HG03025 (cell line): Measurements from ENCODE around the gene CATSPERB.

Source experiments
- ATAC-seq: cut with Tn5 transposase; IDR thresholded peaks from one replicate; pipeline ENCODE4 v1.9.1; 2021; ENCODE audit warnings: mild to moderate bottlenecking, moderate library complexity; ENCODE audit not compliant: unreplicated experiment, low FRiP score

CATSPERB gene, protein sequence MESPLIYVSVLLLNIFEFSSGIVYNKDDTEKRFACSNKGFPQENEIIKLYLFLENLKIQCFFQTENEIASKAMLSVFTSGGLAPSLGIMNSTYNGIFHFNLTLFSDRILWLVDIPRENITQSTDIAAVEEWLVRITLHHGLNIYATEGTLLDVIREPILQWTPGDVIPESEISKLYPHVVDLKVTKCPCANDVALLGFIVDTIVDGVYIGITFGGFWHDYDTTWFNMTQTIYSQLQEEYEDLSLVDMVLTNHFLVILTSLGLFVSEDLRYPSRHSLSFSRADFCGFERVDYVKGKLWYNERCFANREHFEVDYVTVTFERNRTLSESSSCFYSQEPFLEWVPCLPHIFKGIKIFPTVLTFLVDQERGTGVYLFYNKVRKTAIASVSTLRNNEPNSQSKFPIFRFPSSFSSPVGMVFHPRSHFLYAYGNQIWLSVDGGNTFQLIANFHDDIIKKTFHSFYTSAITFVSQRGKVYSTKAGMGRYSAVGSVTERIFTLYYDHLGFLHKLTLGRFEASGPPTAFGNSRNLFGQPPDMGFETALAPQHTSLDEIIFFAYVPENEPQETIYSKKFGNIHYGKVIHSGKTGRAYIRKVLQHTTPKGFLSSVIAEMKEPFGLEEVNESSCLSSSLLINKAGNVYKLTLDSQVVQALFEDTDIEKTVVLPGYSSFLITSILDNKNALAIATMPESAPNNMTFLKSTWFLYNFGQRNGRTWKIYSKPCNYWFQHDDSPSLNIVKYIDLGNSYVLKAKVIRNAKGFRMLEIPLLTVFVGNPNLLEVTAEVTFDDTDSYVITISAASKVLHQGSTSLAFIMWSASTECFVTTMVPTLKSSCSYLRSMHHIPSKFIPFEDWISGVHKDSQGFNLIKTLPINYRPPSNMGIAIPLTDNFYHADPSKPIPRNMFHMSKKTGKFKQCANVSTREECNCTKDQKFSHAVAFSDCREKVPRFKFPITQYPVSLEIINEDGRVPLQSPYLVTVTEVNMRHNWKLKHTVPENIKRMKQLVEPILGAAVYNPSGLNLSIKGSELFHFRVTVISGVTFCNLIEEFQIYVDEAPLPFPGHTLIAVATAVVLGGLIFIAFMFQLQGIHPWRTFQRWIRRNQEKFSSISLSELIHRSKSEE

DNA sequence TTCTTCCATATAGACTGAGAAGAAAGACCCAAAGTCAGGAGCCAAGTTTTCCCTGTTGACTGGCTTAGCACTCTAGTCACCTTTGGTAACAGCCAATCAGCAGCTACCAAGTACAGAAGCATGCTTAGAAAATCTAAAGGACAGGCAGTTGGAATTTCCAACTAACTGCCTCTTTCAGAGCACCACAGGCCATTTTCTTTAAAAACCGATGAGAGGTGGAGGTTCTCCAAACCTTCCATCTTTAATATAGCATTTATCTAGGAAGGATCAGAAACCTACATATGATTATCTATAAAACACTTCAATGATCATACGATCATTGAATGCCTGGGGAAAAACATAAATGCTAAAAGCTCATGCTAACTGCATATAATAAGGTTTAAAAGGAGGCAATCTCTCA is at the start of gene CATSPERB:
Gene CATSPERB (minus strand): TSS at position 101 of the 400 bp plus-strand sequence. CDS start 2,607 bp downstream, outside the sequence.
- no peak for ATAC-seq

DNA sequence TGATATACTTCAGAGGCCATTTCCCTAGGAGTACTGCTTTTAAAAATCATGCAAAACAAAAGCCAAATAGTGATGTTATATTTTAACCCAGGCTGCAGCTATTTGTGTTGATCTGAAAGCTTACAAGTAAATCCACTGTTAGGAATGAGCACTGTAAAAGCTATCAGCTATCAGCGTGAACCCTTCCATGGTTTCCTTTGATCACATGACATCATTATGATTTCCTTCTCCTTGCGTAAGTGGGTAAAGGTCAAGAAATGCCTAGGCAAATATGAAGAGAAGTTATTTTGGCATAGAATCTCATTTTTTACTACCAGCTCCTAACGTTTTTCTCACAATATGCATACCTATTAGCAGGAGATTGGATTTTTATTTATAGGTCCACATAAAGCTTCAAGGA is 48.6 kb upstream of the CATSPERB start:
- ATAC-seq, result no peak

DNA sequence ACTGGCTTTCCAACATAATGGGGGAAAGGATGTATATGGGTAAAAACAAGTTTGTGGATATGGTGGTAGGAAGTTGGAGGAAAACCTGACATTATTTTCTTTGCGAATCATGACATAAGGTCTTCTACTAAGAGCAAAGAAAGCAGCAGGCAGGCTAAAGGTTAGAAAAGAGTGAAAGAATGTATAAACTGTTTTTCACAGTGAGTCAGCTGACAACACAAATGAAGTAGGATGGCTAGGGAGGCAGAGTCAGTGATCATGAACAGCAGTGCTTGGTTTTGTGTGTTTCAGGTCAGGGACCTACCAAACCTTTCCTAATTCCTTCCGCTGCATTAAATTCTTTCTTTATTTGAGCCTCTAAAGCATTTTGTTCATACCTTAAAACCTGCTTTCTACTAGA is 46.3 kb upstream of the CATSPERB start:
- ATAC-seq, result no peak

DNA sequence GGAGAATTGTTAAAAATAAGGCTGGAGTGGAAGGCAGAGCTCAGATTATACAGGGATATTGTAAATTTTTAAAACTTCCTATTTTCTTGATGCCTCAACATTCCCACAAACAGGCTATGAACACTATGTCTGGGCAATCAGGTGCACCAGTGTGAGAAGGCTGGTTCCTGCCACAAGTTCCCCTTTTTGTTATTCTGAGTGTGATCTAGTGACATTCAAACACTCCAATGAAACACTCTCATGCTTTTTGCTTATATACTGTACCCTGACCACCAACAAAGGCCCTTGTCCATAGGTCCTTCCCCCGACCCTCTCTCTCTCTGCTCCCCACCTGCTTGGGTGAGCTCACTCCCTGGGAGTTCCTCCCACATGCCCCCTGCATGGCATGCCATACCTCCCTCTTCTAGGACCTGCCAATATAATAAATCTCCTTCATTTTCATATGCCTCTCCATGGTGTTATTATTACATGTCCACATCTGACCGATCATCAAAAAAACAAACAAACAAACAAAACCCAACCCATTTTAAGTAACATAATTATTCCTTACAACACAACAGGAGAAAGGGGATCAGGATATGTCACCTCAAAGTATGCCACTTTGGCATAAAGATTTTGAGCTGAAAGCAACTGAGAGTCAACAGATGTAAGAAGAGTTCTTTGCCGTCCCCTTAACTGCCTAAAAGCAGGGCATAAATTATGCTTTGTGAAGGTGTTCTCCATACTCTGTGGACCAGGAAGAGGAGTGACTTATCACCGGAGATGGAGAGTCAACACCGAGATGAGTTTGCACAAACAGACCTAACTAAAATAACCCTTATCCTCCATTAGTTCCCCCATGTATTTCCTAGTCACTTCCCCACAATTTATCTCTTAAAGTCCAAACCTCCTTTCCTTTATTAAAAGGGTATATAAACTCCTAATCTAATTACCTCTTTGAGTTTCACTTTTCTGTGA is 42.5 kb upstream of the CATSPERB start:
- no peak for ATAC-seq

DNA sequence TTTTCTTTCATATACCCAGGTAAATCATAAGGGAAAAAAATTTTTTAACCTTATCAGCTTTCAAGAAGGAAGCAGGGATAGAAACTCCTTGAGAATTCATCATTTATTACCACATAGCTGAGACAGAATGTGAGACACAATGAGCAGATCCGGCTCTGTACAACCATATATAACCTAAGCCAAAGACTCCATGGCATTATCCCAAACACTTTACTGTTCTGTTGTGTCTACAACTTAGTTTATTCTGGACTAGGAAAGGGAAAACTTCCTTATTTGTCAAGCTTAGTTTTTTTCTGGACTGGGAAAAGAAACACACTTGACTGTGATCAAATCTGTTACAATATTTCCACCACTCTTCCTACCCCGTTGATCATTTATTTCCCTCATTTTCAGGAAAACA is 38.3 kb upstream of the CATSPERB start:
- no peak for ATAC-seq

DNA sequence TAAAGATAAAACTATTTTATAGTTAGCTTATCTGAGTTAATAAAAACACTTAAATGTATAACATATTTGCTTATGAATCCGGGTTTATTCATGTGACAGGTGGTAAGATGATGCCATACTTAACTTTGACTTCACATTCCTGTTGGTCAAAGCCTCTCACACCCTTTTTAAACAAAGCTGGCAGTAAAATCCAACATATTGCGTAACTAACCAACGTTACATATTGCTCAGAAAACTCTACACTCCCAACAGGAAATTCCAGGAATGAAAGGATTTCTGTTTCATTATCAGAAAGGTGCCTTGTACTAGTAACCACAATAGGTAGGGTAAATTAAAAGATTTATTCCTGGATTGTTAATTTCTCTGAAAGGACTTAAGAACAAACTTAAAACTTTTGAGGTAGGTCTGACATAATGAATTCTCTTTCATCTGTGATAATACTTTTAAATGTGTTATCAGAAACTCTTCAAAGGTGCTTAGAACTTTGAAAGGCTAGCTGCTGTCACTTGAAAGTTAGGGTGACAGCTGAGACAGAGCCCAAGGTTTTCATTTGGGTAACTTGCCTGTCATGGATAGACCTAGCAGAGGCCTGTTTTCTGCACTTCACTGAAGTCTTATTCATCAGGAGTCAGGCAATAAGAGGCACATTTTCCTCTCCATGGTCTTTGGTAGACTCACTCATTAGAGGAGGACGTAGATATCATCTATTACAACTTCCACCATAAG is 23.8 kb upstream of the CATSPERB start:
- ATAC-seq, result no peak

DNA sequence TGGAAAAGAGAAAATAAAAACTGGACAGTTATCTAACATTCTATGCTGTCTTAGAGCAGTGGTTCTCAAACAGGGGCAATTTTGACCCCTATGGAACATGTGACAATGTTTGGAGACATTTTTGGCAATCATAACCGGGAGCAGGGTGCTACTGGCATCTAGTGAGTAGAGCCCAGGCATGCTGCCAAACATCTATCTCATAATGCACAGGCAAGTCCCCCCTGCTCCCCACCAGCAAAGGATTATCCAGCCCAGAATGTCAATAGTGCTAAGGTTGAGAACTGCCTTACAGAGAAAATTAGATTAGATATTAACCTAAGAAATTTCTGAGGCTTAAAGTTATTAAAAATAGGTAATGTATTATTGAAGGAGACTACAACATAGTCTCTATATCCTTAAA is 22.9 kb upstream of the CATSPERB start:
- ATAC-seq, result no peak

DNA sequence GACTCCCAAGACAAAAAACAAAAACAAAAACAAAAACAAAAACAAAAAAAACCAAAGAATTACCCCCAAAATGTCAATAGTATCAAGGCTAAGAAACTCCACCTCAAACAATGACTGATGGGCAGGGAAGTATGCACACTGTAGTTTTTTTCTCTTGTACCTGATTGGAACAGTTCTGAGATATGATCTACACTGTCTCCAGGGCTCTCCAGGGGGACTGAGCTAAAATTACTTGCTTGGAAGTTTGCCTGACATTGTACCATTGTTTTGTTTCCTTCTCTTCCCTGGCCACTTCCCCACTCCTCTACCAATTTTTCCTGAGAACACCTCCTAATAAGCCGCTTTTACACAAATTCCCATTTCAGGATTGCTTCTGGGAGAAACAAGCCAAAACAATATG is 22.3 kb upstream of the CATSPERB start:
- ATAC-seq, result no peak

DNA sequence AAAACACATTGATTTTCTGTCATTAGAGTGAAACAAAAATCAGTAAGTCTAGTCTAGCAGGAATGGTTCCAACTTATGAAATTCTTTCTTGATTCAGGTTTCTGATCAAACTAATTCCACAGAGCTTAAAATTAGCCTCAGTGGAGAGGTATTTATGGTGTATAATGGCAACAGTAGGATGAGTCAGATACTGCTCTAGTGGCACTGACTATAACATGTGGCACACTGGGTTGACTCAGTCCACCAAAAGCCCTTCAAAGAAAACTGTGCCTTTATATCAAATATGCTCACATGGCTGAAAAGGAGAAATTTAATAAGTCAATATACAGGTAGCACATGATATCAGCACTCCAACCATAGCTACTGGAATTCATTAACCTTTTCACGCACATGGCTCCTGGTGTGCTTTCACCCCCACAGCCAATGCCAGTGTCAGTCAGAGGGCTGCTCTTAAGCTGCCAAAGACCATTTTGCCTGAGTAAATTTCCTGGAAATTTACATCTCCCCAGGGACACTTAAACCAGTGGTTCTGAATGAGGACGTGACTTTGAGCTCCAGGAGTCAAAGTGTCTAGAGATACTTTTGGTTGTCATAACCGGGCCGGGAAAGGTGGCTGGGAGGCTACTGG is 21.7 kb upstream of the CATSPERB start:
- ATAC-seq, result no peak

DNA sequence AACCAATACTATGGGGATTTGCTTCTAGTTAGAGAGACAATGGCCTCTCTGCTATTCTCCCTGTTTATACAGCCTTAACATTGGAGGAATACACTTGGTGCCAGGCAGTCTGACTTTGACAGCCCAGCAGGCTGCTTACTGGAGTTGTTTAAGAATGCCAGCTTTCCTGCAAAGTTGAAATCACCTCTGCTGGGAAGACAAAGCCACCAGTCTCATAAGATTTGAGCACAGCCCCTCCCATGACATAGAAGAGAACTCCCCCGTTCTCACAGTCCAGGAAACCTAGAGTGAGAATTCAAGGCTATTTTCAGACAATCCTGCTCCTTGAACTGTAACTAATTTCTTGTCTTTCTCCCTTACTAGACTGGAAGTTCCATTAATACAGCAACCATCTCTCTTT is 21.1 kb upstream of the CATSPERB start:
- no peak for ATAC-seq

DNA sequence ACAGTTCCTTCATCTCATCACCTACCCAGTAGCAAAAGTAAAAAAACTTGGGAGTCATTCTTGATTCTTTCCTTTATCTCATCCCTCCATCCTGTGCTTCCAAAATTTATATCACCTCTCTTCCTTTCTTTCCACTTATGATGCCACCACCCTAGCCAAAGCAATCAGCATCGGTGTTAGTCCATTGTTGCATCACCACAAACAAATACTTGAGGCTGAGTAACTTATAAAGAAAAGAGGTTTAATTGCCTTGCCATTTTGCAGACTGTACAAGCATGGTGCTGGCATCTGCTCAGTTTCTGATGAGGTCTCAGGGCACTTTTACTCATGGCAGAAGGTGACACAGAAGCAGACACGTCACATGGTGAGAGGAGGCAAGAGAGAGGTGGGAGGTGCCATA is 19.8 kb upstream of the CATSPERB start:
- ATAC-seq, result no peak

DNA sequence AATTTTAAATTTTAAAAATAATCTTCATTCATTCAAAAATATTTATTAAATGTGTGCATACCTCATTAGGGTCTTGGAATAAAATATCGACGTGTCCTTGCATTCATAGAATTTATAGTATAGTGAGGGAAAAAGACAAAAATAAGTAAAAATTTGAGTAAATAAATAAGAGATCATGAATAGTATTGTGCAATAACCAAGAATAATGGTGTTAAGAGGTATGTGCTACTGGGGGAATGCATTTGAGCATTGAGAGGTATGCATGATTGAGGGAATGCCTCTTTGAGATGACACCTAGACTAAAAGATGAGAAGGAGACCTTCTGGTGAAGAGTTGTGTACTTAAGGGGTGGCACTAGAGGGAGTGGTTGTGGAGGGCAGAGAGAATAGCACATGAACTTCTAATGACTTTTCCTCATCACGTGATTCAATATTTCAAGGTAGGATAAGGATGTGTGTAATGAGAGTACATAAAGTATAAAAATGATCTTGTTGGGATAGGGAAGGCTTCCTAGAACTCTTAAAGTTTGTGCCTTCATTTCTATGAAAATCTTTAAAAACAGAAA is 18.8 kb upstream of the CATSPERB start:
- no peak for ATAC-seq

DNA sequence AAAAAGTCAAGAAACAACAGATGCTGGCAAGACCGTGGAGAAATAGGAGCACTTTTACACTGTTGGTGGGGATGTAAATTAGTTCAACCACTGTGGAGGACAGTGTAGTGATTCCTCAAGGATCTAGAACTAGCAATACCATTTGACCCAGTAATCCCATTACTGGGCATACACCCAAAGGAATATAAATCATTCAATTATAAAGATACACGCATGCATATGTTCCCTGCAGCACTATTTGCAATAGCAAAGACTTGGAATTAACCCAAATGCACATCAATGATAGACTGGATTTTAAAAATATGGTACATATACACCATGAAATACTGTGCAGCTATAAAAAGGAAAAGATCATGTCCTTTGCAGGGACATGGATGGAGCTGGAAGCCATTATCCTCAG is 18.0 kb upstream of the CATSPERB start:
- no peak for ATAC-seq

DNA sequence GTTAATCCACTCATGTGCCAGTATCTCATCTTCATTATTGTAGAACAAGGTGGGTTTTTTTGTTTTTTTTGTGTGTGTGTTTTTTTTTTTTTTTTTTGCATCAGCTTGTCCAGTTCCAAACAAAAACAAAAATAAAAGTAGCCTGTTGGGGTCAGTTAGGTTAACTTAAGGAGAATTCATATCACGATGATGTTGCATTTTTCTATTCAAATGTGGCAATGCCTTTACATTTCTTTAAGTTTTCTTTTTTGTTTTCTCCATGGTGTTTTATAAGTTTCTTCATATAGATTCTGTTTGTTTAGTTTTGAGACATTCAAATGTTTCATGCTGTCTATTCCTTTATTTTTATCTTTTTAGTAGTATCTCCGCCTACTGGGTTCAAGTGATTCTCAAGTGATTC is 16.2 kb upstream of the CATSPERB start:
- no peak for ATAC-seq

DNA sequence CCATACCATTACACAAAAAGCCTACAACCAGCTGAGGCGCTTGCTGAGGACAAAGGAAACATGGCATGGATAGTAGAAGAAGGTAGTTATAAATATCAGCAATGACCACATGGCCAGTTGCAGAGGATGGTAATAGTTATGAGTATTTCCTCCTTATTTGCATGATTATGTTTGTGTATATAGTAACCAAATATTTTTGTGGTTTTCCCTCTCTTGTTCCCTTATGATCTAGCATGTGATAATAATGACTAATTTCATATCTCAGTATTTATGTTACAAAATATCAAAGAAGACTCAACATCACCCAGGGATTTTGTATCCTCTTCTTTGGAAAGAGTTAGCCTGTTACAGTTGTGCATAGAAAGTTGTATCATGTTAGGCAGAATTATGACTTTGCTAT is 13.5 kb upstream of the CATSPERB start:
- ATAC-seq, result no peak

DNA sequence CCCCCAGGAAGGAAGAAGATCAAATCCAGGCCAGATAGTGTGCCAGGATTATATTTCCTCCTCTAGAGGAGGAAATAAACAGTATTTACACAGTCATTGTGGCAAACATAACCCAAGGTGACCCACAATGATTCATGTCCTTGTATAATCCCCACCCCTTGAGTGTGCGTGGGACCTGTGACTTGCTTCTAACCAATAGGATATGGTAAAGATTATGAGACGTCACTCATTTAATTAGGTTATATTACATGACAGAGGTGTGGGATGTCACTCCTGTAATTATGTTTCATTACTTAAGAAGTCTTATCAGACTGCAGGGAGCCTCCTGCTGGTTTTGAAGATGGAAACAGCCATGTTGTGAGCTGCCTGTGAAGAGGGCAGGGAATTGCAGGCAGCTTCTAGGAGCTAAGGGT is 12.2 kb upstream of the CATSPERB start:
- no peak for ATAC-seq

DNA sequence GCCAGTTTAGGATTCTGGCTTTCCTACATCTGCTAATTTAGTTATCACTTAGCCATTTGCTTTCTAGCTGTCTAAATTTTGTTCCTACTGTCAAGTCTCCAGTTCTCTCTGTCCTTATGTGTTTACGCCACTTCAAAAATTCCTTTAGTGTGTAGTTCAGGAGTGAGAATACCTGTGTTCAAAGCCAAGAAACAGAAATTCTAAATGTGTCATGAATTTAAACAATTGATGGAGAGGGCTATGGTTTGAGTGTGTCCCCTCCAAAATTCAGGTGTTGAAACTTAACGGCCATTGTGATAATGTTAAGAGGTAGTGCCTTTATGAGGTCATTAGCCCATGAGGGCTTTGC is 11.4 kb upstream of the CATSPERB start:
- no peak for ATAC-seq

DNA sequence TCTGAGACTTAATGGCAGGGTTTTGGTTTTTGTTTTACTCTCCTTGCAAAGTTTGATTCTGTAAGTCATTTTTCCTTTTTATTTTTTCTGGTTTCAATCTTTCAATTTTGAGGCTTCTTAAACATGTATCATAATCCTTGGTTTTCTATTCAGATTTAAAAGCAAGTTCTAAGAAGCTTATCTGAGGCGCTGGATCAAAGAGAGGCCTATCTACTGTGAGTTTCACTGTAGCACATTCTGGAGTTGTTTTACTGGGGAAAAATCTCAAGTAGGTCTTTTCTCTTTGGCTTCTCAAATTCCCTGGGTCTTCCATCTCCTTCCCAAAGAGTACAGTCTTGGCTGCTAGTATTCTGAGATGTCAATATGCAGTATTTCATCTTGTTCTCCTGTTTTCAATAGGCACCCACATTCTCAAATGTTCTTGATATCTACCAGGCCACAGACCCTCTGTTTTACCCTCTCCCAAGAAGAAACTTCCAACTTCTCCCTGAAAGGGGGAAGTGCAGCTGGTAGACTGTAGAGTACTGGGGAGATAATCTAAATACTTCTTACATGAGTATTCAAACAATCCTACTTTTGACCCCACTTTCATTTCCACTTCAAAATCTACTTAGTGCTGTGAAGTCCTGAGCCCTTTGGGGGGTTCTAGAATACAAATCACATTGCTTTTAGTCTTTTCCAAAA is 10.9 kb upstream of the CATSPERB start:
- ATAC-seq, result no peak
